Neural cell (in vitro differentiated cells): ENCODE measurements around the gene MARF1.

Experiments
- CTCF ChIP-seq: fragments of 450-650 bp; IDR thresholded peaks from 2 replicates; pipeline ENCODE4 v1.5.1; 2014; ENCODE audit warnings: antibody characterized with exemption, mild to moderate bottlenecking, moderate library complexity; ENCODE audit not compliant: poor library complexity, severe bottlenecking
- MXI1 ChIP-seq: fragments of 450-650 bp; conservative IDR thresholded peaks from 2 replicates; pipeline ENCODE4 v1.6.1; 2014; ENCODE audit warnings: antibody characterized with exemption, mild to moderate bottlenecking; ENCODE audit not compliant: poor library complexity, severe bottlenecking
- REST ChIP-seq: IDR thresholded peaks from 2 replicates; pipeline ENCODE4 v1.6.1; 2012; ENCODE audit warnings: borderline replicate concordance
- TAF1 ChIP-seq: IDR thresholded peaks from 2 replicates; pipeline ENCODE4 v1.6.1; 2012; ENCODE audit warnings: low read depth

GRCh38 chr16:15652293-15653001 lies 9.5 kb upstream of the MARF1 start:
- TF ChIP-seq MXI1 (no peak), CTCF (no peak), TAF1 (no peak), REST (no peak)
